Measurements from ENCODE around the gene HSPA8.
"Not testable (repeated sequence)": the region's sequence is repeated elsewhere in the genome, so short reads cannot be mapped to it uniquely, and the experiment has no call there.

HSPA8 gene

DNA sequence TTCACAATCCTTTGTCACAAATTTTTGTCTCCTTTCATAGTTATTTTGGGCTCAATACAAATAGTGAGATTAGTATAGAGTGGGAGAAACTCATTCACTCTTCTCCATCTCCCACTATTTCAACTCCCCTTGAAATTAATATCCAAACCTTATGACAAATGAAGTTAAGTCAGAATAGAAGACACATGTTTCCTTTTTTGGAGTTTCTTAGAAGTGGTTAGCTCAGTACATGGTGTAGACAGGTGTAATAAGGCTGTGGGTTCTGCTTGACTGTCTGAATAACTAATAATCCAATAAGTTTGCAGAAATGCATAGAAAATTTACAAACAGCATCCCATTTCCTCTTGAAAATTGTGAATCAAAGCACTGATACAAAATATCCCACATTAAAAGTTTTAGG is 10.8 kb upstream of the HSPA8 start:
- DNase-seq (ENCODE audit: low read depth in 2 of 3, low spot score in 1 of 3) = no peak

DNA sequence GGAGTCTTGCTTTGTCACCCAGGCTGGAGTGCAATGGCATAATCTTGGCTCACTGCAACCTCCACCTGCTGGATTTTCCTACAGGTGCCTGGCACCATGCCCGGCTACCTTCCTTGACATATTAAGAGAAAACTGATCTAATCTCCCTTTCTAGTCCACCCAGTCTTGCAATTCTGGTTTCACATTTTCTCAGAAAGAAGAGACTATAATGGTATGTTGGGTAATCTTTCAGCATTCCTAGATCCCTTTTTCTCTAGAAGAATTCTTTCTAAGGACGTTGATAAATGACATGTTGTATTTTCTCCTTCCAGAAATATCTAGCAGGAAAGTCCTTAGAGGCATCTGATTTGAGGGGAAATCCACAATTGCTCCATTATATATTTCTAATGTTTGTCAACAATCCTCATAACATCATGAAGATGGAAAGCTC is 10.4 kb upstream of the HSPA8 start:
- no peak for DNase-seq (ENCODE audit: low read depth in 2 of 3, low spot score in 1 of 3)

DNA sequence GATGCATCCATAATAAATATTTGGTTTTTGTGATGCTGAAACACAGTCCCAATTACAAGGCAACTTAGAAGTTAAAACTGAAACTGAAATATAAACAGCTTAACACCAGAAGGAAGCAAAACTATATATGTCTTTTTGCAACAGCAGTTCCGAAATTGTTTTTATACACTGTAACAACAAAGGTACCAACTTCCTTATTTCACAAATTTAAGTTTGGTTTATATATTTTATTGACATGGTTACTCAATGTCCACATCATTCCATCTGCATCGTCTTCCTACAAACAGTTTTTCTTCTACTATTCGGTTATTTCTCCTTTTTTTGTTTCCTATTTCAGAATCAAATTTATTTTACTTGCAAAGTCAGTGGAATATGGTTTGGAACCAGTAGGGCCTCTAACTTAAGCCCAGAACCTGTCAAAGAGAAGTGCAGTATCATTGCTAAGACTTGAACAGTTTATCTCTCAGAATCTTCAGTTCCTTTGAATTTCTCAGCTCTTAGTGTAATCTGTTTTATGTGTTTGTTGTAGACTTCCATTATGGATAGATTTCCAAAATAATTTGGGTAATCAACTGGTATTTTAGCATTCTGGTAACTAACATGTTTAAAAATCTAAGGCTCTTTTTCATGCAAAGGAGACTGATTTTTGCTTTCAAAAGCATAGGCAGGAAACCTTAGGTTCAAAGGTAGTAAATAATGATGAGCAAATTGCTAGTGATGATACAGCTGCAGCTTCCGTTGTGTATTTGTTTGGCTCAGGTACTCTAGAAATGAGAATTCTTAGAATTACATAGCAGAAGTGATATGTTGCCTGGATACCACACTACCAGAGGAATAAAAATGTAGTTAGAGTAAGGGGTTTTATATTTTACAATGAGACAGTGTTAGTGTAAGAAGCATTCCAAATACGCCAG is 8.2 kb upstream of the HSPA8 start:
- no peak for DNase-seq (ENCODE audit: low read depth in 2 of 3, low spot score in 1 of 3)

DNA sequence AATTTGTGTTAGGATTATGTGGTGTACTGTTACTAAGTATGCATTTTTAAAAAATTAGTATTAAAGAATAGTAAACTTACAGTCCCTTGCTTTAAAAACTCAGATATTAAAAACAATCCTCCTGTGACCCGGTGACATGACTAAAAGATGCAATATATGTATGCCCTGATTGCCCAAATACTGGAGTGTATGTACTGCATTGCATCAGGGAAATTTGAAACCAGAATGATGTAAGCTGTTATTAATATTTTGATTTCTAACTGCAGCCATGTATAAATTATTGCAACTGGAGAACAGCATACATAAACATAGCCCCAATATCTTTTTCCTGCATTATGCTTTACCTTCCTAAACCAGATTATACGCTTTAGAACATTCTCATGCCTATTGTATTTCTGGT is 3.7 kb upstream of the HSPA8 start:
- DNase-seq (ENCODE audit: low read depth in 2 of 3, low spot score in 1 of 3) = no peak

DNA sequence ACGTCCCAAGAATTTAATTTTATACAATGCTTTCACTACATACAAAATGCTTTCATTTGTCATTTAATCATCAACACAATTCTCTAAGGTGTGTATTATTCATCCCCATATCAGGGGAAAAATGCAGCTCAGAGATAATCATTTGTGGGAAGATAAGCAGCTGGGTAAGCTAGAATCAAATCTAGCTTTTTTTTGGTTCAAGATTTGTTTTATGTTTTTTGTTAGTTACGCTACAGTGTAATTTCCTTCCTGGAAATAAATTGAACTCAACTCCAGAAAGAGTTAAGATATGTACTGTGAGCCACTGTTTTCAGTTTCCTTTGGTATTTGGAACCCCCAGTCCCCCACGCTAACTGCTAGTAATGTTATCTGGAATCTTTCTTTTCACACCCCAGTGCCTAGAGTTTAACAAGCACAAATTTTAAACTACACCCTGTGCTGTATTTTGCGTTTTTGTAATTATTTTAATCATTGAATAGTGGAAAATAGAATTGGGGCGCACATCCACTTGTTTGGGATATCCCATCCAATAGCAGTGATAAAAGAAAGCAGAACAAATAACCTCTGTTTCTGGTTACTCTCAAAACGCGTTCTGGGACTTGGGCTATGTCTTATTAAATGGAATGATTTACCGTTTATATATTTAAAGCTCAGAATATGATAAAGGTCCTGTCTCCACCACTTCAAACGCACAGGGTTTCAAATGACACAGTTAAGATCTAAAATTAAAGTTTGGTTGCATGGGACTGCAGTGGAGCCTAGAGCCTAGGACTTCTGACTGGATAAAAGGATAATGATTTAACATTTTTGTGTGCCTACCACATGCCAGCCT is 2.1 kb upstream of the HSPA8 start:
- no peak for DNase-seq (ENCODE audit: low read depth in 2 of 3, low spot score in 1 of 3)

DNA sequence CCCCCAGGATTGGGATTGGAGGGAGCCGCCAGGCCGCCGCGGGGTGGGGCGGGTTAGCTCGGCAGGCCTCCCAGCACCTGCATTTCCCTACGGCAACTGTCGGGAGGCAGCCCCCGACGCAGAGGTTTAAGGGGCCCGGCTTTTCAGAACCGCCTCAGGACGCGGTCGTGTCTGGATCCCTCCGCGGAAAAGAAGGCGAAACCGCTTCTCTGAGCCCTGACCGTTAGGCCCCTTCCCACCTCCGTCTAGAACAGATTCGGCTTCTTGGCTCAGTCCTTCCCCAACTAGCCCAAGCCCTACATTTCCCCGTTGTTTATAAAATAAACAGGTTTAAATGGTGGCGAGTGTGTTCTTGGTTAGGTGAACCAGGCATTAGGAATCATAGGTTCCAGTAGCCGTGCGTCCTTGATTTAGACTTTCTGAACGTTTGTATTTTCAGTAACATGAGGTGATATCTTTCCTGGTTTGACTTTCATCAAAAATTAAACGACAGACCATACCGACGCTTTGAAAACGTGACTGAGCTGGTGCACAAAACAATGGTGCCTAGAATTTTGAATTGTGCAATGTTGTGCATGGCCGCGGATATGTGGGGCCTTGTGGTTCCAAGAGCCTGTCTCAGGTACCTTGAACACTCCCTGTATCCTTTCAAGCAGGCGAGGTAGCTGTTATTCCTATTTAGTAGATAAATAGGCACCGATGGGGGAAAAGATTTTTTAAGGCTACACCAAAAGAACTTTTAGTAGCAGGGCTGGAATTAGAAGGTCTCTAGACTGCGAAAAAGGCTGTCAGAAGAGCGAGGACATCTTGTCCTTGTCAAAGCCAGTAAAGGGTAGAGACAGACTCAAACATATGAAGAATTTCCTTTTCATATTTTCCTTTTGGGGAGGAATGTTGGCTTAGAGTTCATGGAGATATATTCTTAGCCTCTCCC is 1.2 kb upstream of the HSPA8 start:
- no peak for DNase-seq (ENCODE audit: low read depth in 2 of 3, low spot score in 1 of 3)

DNA sequence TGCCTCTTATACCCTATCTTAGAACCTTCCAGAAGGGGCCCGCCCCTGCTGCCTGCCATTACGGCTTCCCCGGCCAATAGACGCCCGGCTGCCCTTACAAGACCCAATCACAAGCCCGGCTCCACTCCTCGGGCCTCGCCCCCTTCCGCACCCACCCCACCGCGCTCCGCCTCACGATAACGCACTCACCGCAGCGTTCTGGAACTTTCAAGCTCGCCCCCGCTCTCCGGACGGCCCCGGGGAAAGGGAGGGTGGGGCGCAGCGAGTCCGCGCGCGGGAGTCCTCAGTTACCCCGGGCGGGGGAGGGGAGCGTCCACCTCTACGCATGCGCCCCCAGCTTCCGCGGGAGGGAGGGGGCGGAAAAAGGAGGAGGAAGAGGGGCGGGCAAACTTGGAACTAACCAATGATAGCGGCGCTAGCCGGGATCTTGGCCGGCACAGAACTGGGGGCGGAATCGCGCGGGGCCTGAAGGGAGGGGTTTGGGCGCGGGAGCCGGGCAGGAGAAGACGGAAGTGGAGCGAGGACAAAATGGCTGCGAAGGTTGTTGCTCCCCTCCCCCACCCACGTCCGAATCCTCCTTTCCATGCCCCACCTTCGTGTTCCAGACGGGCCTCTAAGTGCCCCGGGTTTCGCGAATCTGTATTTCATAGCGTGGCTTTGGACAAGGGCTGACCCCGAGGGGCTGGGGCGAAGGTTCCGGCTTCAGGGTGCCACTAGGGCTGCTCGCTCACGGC is 389 bp upstream of the HSPA8 start:
- DNase-seq (ENCODE audit: low read depth in 2 of 3, low spot score in 1 of 3) = peak; percentile 98 to 100 (median 100)

DNA sequence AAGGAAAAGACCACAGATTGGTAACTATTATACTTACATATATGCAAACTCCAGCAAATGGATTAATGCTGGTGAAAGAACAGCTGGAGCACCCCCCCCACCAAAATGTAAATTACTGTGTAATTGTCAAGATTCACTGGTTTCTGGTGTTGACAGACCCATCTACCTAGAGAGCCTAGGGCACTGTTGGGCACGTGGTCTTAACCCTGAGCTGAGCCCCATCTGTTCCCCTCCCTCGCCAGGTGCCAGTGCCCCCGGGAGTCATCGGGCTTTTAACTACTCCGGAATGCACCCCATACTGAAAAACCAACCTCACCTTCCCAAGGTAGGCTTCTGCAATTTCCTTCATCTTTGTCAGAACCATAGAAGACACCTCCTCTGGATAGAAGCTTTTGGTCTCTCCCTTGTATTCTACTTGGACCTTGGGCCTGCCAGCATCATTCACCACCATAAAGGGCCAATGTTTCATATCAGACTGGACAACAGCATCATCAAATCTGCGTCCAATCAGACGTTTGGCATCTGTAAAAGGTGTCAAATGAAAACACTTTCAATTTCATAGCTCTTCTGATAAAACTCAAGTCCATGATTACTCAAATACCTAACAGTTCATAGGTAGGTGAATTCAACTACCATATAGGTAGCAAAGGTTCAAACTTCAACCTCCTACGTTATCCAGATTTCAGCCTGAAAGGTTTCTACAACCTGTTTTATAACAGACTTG is 1.5 kb downstream of the HSPA8 start:
- DNase-seq (ENCODE audit: low read depth in 2 of 3, low spot score in 1 of 3) = no peak

DNA sequence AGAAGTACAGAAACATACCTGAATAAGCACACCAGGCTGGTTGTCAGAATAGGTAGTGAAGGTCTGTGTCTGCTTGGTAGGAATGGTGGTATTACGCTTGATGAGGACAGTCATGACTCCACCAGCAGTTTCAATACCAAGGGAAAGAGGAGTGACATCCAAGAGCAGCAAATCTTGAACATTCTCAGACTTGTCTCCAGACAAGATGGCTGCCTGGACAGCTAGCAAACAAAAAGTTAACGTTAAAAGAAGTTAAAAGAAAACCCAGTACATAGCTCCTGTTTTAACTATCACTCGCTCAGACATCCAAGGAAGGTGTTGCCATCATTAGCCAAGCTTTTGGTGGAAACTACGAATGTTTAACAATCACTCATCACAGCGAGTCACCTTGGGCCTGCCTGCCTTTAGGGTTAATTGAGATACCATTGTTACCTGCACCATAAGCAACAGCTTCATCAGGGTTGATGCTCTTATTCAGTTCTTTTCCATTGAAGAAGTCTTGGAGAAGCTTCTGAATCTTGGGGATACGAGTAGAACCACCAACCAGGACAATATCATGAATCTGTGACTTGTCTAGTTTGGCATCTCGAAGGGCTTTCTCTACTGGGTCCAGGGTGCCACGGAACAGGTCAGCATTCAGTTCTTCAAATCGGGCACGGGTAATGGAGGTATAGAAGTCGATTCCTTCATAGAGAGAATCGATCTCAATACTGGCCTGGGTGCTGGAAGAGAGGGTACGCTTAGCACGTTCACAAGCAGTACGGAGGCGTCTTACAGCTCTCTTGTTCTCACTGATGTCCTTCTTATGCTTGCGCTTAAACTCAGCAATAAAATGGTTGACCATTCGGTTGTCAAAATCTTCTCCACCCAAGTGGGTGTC is 2.7 kb downstream of the HSPA8 start:
- not testable (repeated sequence) for DNase-seq (ENCODE audit: low read depth in 2 of 3, low spot score in 1 of 3)

DNA sequence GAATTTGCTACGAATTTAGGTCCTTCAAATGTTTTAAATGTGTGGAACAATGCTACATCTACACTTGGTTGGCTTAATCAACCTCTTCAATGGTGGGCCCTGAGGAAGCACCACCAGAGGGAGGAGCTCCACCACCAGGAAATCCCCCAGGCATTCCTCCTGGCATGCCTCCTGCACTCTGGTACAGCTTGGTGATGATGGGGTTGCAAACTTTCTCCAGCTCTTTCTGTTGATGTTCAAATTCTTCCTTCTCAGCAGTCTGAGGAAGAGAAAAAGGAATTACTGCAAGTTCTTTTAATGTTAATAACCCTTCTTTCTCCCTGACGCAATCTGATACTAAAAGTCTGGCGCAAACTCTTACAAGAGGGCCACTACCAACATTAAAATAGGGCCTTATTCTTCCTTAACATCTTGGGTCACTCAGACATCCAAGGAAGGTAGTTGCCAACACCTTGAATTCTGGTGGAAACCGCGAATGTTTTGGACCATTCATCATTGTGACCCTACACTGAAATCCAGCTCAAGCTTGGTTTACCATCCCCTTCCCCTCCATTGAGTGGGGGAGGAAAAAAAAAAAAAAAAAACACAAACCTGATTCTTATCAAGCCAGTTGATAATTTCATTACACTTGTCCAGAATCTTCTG is 4.2 kb downstream of the HSPA8 start:
- DNase-seq (ENCODE audit: low read depth in 2 of 3, low spot score in 1 of 3) = no peak

DNA sequence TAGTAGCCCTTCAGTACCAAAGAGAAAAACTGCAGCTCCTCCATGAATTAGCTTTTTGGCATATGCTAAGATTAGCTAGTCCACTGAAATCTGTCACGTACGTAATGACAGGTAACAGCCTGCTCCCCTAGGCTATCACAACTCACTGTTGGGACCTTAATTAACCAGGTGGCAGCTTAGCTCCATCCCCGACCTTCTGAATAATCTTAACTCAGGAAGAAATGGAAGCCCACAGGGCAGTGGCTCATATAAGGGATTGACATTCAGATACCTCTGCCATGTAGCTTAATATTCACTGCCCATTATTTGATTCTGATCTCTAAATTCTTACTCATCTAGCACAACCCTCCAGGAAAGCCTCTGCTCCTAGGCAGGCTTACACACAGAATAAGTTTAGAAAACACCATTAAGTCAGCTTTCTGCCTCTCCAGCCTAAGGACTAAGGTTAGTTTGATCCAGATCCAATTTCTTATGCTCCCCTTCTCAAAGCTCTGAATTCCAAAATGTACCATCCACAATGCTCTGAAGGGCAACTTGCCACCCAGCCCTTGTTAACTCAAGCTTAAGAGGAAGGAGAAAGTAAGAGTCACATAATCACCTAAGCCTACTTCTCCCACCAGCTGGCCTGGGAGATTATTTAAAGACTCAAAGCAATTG is 5.0 kb downstream of the HSPA8 start:
- DNase-seq (ENCODE audit: low read depth in 2 of 3, low spot score in 1 of 3) = peak in 1 of 3 donors; percentile 14

DNA sequence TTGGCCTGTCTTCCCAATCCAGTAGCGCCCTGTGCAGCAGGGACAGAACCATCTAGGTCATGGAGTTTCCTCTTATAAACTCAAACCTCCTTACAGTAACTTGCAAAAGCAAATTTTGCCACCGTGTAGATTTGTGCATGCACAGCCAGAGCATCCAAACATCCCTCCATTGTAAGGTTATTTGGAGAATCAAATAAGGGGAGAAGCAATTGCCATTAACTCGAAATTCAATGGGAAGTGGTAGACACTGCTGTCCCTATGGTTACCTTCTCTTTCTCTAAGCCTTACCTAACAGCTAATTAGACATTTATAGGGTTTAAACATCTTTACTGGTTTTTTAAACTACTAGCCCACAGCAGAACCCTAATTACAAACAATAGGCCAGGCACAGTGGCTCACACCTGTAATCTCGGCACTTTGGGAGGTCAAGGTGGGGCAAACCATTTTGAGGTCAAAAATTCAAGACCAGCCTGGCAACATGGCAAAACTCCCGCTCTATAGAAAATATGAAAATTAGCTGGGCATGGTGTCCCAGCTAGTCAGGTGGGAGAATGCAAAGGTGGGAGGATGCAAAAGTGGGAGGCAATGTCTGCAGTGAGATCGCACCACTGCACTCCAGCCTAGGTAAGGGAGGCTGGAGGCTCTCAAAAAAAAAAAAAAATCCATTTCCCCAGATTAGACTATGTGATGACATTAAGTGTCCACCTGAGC is 6.6 kb downstream of the HSPA8 start:
- no peak for DNase-seq (ENCODE audit: low read depth in 2 of 3, low spot score in 1 of 3)

DNA sequence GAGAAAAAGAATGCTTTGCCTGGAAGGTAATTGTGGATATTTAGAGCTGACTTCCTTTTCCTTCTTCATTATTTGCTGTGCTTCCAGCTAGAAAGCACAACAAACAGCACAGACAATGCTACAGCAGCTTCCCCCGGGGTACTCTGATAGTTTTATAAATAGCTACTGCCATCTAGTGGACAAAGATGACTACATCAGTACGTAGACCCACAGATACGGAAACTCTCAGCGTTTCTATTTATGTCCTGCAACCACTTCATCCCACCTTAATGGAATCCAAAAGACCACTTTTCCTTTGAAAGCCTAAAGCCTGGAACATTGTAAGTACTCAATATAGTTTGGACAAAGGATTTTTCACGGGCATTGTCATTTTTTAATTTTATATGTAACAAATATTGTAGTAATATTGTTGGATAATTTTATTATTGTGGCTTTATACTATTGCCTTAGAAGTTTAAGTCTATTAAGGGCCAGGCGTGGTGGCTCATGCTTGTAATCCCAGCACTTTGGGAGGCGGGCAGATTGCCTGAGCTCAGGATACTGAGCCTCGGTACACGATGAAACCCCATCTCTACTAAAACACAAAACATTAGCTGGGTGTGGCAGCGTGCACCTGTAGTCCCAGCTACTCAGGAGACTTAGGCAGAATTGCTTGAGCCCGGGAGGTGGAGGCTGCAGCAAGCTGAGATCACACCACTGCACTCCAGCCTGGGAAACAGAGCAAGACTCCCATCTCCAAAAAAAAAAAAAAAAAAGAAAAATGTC is 7.5 kb downstream of the HSPA8 start:
- DNase-seq (ENCODE audit: low read depth in 2 of 3, low spot score in 1 of 3) = peak in 1 of 3 donors; percentile 32

DNA sequence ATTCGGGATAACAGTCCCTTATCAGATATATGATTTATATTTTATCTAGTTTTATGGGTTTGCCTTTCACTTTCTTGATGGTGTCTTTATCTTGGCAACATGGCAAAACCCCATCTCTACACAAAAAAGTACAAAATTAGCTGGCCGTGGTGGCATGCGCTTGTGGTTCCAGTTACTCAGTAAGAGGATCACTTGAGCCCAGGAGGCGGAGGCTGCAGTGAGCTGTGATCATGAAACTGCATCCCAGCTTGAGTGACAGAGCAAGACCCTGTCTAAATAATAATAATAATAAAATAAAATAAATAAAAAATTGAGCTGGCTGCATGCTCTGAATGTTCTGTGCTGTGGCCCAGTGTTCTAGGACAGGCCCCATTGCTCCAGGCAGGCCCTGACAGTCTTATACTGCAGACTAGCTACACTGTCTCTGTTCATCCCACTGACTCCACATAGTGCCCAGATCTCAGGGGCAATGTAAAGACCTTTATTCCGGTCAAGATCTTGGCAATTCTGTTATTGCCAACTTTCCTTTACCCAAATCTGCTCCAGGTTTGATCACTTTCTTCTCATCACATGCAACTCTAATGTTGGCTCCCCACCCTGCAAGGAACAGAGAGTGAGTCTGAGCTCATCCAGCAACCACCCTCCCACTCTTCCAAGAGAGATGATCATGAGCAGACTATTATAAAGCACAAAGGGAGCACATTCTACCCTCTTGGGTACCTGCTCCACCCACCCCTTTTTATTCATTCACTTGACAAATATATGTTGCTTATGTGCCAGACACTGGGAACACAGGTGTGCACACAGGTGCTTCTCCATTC is 8.8 kb downstream of the HSPA8 start:
- no peak for DNase-seq (ENCODE audit: low read depth in 2 of 3, low spot score in 1 of 3)

DNA sequence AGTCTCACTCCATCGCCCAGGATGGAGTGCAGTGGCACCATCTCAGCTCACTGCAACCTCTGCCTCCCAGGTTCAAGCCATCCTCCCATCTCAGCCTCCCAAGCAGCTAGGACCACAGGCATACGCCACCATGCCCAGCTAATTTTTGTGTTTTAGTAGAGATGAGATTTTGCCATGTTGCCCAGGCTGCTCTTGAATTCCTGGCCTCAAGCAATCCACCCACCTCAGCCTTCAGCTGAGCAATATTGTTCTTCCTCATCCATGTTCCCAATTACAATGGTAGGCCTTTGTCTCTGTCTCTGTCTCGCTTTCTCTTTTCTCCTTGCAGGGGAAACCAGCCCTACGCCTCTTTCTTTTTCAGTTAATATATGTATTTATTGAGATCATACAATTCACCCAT is 10.3 kb downstream of the HSPA8 start:
- no peak for DNase-seq (ENCODE audit: low read depth in 2 of 3, low spot score in 1 of 3)
